ENCODE data around the gene DOHH.

DOHH gene

DNA sequence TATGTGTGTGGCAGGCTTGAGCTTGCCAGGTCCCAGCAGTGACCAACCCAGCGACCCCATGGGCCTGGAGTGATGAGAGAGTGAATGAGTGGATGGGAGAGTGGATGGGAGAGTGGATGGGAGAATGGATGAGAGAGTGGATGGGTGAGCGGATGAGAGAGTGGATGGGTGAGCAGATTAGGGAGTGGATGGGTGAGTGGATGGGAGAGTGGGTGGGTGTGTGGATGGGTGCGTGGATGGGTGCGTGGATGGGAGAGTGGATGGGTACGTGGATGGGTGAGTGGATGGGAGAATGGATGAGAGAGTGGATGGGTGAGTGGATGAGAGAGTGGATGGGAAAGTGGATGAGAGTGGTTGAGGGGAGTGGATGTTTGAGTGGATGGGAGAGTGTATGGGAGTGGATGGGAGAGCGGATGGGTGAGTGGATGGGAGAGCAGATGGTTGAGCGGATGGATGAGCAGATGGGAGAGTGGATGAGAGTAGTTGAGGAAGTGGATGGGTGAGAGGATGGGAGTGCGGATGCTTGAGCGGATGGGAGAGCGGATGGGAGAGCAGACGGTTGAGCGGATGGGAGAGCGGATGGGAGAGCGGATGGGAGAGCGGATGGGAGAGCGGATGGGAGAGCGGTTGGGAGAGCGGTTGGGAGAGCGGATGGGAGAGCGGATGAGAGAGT is 28.2 kb upstream of the DOHH start:
- TF ChIP-seq, protein P1, sequence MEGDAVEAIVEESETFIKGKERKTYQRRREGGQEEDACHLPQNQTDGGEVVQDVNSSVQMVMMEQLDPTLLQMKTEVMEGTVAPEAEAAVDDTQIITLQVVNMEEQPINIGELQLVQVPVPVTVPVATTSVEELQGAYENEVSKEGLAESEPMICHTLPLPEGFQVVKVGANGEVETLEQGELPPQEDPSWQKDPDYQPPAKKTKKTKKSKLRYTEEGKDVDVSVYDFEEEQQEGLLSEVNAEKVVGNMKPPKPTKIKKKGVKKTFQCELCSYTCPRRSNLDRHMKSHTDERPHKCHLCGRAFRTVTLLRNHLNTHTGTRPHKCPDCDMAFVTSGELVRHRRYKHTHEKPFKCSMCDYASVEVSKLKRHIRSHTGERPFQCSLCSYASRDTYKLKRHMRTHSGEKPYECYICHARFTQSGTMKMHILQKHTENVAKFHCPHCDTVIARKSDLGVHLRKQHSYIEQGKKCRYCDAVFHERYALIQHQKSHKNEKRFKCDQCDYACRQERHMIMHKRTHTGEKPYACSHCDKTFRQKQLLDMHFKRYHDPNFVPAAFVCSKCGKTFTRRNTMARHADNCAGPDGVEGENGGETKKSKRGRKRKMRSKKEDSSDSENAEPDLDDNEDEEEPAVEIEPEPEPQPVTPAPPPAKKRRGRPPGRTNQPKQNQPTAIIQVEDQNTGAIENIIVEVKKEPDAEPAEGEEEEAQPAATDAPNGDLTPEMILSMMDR (conservative IDR thresholded peaks at IDR 0.05; ENCODE audit: low read length), result no peak
- no peak for DNase-seq (ENCODE audit: low read depth)
- H3K4me3 ChIP-seq (ENCODE audit: low read length), result no peak overlapping the region

DNA sequence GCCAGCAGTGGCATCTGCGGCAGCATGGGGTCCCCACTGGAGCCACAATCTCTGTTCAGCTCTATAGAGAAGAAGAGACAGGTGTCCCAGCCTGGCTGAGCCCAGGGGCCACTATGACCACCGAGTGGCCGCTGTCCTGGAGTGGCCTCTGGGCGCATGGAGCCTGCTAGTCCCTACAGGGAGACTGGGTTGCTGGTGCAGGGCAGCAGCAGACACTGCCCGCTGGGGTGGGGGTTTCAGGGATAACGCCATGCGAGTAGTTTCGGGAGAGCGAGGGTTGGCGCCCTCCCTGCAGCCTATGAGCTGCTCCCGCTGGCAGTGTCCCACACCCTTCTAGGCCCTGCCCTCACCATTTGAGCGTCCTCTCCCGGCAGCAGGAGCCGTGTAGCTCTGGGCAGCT is 27.6 kb upstream of the DOHH start:
- no peak overlapping the region for H3K4me3 ChIP-seq (ENCODE audit: low read length)
- TF ChIP-seq, protein P1 (conservative IDR thresholded peaks at IDR 0.05; ENCODE audit: low read length), result no peak
- DNase-seq (ENCODE audit: low read depth), result no peak

DNA sequence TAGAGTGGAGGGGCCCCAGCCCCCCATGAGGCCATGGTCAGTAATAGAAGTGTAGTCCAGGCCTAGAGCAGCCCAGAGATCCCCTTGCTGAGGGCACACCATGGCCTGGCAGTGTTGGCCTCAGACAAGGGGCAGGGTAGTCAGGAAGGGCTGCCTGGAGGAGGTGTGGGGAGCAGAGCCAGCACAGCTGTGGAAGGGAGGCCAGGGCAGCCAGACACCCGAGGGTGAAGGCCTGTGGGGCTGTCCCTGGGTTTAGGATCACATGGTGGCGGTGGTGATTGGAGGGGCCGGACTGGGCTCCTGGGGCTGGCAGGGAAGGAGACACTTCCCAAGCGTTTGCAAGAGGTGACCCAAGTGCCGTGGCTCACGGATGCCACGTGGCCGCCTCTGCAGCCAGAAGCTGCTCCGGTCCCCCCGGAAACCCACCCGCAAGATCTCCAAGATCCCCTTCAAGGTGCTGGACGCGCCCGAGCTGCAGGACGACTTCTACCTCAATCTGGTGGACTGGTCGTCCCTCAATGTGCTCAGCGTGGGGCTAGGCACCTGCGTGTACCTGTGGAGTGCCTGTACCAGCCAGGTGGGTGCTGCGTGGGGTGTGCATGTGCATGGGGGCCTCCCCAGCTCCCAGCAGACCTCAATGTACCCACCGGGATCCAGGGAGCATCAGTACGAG is 26.9 kb upstream of the DOHH start:
- DNase-seq (ENCODE audit: low read depth), result no peak
- H3K4me3 ChIP-seq (ENCODE audit: low read length), result no peak overlapping the region
- TF ChIP-seq, protein P1 (conservative IDR thresholded peaks at IDR 0.05; ENCODE audit: low read length), result no peak

DNA sequence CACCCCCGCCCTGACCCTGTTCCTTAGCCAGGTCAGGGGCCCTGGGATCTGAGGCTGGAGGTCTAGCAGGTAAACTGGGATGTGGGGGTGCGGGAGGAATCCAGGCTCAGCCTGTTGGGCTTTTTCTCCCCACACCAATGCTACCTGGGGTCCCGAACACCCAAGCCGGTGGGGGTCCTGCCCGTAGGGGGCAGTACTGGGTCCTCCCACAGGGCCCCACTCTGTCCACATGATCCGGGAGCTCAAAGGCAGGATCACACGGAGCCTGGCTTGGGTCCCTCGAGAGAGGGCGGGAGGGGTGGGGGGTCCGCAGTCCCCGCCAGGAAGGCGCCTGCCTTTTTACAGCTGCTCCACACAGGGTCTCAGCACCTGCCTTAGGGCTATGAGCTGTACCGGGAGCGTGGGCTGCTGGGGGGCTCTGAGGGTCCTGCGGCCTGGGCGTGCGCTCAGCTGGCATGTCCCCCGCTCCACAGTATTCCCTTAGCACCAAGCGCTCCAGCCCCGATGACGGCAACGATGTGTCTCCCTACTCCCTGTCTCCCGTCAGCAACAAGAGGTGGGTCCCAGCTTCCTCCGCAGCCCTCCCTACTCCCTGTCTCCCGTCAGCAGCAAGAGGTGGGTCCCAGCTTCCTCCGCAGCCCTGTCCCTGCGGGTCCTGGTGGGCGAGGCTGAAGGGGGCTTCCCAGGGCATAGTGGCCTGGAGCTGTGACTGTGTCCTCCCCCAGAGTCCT is 26.2 kb upstream of the DOHH start:
- no peak for DNase-seq (ENCODE audit: low read depth)
- H3K4me3 ChIP-seq (ENCODE audit: low read length), result no peak overlapping the region
- TF ChIP-seq, protein P1 (conservative IDR thresholded peaks at IDR 0.05; ENCODE audit: low read length), result 0 out of 2 replicates have a peak, but pooled peaks have one; percentile 5

DNA sequence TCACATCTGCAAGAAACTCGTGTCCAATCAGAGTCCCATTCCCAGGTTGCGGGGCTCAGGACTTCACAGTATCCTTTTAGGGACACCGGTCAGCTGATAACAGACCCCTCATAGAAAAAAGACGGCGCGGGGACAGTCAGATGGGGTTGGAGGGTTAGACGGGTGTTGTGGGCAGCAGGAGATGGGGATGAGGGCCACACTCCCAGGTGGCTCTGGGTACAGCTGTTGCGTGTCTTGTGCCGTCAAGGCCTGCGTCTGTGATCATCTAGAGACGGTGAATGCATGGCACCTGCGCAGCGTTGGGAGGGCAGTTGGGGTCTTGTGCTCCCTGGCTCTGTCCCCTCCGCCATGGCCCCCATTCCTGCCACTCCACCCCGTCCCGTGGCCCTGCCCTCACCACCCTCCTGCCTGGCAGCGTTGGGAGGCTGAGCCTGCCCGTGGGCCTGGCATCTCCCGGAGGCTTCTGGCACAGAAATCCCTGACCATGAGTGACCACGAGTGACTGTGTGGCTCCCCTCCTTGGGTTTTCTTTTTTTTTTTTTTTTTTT is 24.5 kb upstream of the DOHH start:
- DNase-seq (ENCODE audit: low read depth), result no peak
- TF ChIP-seq, protein P1 (conservative IDR thresholded peaks at IDR 0.05; ENCODE audit: low read length), result no peak
- H3K4me3 ChIP-seq (ENCODE audit: low read length), result no peak overlapping the region

DNA sequence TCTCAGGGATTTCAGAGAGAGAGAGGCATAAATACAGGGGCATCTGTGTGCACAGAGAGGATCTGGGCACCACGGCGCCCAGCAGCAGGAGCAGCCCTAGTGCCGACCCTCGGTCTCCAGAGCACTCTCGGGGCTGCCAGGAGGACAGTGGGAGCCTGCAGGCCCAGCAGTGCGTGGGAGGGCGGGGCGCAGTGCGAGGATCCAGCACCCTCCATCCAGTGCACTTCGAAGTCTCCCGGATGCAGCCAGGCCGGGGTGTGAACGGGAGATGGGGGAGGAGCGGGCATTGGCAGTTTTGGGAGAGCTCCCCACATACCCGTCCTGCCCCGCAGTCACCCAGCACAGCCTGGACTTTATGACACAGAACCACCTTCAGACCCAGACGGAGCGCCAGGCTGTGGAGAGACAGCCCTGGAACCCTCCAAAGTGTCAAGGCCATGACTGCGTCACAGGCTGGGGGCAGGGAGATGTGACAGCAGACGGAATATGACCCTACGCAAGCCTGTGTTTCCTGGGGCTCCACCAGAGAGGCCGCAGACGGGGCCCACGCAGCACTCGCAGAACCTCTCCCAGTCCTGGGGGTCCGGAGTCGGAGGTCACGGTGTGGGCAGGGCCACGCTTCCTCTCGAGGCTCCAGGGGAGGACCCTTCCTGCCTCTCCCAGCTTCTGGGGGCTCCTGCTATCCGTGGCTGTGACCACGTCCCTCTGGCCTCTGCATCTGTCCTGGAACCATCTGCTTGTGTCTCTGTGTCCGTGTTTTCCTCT is 23.8 kb upstream of the DOHH start:
- no peak for DNase-seq (ENCODE audit: low read depth)
- TF ChIP-seq, protein P1 (conservative IDR thresholded peaks at IDR 0.05; ENCODE audit: low read length), result no peak
- H3K4me3 ChIP-seq (ENCODE audit: low read length), result no peak overlapping the region
